NCI-H82 treated with DMSO at 0.1 percent for 48 hours (cell line): ENCODE measurements around the gene CAPZA1.
"Not testable (repeated sequence)": the region's sequence is repeated elsewhere in the genome, so short reads cannot be mapped to it uniquely, and the experiment has no call there.

Experiments
- DNase-seq: peaks from one replicate; lab custom pipeline; 2025; ENCODE audit not compliant: unreplicated experiment; lab: John Stamatoyannopoulos, UW

CAPZA1 gene

GRCh38 chr1:112619518-112620376, at the start of gene CAPZA1:
CAPZA1 (plus strand) TSS chr1:112619832; CDS start chr1:112619845, 13 bp downstream.
- DNase-seq: peak; percentile 79

- DNase-seq: no peak
Observed at GRCh38 chr1:112575154-112575804, 44.4 kb upstream of the CAPZA1 start.

- no peak for DNase-seq
Observed at GRCh38 chr1:112576240-112576639, 43.4 kb upstream of the CAPZA1 start.

- no peak for DNase-seq
Observed at GRCh38 chr1:112579801-112580510, 39.7 kb upstream of the CAPZA1 start.

GRCh38 chr1:112581586-112582192, 37.9 kb upstream of the CAPZA1 start:
- DNase-seq: no peak

DNA sequence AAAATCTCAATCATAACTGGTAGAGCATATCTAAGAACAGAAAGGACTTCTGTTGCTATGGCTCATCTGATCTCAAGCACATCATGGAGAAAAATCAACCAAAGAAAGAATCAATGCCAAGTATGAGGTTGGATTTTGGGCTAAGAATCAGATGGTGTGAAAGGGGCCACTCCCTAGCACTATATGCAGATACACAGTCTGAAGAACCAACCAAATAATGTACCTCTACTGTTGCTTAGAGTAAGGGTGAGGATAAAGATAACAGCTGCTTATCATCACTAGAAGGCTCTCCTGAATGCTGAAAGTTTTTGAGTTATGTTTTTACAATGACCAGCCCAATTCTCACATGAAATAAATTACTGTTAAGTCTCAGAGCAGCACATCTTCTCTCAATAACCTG, 36.3 kb upstream of the CAPZA1 start:
- DNase-seq: no peak

DNA sequence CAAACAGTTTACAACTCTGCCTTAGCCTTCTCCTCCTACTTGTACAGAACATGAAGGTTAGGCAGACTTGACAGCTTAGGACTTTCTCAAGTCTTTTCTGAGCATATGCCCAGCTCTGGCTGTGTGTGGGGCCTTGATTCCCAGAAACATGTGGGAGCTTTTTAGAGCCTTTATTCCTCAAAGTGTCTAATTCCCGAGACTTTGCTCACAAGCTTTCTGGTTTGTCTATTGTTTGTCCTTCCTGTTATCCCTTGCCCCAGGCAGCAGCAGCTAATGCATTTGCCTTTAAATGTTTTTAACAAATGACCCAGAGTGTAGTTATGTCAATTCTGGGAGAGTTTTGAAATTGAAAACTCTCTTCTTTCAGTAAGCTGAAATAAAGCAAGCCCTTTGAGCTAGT, 29.9 kb upstream of the CAPZA1 start:
- no peak for DNase-seq

DNA sequence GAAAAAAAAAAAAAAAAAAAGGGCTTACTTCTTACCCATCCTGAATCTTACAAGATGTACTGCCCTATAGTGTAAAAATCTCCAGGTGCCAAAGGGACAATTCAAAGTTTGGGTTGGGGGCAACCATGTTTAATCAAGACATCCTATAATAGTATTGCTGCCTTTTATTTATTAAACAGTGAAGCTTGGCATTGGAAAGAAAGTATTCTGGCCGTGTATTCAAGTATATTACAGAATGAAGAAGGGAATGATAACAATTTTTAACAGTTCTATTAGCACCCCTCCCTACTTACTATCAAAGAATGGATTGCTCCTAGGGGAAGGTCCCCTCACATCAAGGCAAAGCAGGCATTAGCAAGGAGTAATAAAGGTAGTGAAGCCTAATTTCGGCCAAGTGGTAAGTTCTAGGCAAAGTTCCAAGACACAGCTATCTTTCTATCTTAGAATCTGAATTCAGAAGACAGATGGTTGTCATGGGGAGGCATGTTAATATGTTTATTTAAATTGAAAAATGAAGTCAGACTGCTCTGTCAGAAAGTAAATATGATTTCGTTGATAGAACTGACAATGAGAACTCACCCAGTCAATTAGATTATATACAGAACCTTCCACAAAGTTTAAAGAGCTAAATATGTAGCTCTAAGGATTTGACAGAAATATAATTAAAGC, 25.3 kb upstream of the CAPZA1 start:
- no peak for DNase-seq

DNA sequence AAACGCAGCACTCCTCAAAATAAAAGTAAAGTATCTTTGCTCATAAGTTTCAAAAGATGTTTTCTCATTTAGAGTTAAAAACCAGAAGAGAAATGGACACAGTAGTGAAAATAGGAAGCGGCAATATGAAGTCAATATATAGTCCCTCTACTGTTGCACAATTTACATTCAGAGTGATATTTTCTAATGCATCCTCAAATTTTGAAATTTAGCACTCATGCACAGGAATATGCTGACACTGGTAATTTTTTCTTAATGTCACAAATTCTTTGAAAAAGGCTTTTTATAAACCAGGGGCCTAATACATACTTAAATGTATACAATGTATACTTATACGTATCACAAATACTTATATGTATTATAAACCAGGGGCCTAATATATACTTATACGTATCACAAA, 20.2 kb upstream of the CAPZA1 start:
- no peak for DNase-seq

DNA sequence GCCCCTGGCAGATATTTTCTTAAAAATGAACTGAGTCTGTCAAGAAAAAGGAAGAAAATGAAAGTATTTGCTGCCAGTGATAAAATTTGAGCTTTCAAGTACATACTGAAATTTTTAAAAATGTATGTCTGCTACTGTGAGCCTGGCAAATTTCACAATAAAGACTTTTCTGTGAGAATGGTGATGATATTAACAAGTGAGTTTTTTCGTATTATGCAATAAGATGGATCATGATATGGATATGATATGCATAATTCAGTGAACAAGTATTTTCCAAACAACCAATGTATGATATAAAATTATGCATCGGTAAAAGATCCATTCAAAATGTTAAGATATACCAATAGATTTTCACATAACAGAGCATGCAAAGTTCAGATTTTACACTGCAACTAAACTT, 16.6 kb upstream of the CAPZA1 start:
- no peak for DNase-seq

GRCh38 chr1:112603541-112603940, 16.1 kb upstream of the CAPZA1 start:
- DNase-seq: no peak

DNA sequence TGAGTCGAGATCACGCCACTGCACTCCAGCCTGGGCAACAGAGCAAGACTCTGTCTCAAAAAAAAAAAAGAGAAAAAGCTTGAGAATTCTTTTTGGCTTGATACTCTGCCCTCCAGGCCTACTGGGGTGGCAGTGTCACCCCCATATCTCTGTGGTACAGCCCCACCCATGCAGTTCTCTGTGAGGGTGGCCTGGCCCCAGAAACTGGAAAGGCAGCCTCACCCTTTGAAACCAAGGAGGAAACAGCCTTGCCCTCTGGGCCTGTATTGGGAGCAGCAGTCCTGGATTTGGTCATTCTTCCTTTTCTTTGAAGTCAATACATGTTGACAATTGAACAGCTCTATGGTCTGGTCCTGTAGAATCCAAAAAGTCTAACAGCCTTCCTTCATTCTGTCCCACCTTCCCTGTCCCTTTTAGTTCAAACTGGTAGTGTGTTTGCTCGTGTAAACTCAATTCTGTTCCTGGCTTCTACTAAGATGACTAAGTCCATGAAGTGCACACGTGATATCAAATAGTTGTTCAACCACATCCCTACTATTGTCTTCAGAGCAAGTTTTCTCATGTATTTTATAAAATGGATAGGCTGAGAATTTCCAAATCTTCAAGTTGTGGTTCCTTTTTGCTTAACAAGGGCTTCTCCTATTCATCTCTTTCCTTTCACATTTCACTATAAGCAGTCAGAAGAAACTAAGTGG, 13.9 kb upstream of the CAPZA1 start:
- no peak for DNase-seq

DNA sequence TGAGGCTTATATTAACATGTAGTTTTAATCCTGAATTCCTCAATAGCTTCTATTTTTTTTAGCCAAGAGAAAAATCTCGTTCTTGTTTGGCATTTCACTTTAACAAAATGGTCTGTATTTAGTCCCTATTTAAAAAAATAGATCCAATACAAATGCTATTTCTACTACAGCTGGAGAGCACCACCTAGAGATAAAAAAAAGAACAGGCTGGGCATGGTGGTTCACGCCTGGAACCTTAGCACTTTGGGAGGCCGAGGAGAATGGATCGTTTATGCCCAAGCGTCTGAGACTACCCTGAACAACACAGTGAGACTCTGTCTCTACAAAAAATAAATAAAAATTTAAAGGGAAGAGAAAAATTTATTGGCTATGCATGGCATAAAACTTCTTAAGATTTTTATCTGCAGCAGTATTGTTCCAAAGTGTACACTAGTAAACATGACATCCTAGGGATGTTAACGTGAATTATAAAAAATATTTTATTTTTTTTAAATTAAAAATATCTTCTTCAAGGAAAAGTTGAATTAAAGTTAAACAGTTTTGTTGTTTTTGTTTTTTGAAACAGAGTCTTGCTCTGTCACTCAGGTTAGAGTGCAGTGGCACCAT, 5.1 kb upstream of the CAPZA1 start:
- no peak for DNase-seq

GRCh38 chr1:112618114-112618720, 1.4 kb upstream of the CAPZA1 start:
- DNase-seq: no peak

DNA sequence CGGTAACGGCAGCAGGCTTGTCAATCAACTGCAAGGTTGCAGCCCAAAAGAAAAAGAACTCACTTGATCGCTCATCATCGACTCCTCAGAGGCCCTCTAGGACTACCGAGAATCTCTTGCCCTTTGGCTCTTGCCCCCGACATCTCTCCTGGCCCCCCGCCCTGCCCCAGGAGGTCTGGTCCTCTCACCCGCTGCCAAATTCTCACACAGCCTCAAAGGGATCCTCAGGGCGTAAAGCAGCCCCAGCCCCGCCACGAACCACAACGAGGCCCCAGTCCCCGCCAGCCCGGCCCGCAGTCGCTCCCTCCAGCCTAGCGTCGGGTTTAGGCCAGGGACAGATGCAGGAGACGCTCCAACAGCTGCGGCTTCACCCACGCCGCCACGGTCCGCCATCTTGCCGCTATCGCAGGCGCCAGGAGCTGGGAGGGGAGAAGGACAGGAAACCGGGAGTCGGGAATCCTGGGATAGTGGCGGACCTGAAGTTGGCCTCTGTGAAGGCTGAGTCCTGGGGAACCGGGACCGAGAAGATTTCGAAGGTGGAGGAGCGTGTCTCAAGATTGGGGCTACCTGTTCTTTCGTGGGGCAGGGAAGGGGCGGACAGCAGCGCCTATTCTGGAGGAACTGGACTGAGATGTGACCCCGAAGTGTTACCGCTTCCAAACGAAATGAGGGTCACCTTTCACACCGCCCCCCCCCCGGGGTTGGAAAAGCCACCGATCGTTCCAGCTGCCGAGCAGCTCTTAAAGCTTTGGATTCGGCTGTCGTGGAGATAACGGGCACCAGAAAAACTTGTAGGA, 713 bp upstream of the CAPZA1 start, which contains the start of gene ST7L:
Gene ST7L (minus strand): TSS at position 421 of the 797 bp plus-strand sequence. CDS start 28 bp downstream, at position 393.
- DNase-seq: peak; percentile 25

DNA sequence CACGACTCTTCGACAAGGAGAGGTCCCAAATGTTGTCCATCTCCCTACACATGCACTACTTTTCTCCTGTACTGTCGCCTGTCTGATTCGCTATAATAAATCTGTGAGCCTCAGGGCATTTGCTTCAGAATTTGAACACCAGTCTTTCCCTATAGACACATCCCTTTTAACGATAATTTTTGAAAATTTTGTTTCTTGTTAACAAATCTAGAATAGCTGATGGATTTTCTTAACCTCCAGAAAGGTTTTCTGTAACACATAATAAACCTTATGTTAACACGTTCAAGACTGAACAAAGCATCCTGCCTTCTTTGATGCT, 704 bp downstream of the CAPZA1 start:
- no peak for DNase-seq

GRCh38 chr1:112624493-112624892, 4.9 kb downstream of the CAPZA1 start:
- DNase-seq: not testable (repeated sequence)

DNA sequence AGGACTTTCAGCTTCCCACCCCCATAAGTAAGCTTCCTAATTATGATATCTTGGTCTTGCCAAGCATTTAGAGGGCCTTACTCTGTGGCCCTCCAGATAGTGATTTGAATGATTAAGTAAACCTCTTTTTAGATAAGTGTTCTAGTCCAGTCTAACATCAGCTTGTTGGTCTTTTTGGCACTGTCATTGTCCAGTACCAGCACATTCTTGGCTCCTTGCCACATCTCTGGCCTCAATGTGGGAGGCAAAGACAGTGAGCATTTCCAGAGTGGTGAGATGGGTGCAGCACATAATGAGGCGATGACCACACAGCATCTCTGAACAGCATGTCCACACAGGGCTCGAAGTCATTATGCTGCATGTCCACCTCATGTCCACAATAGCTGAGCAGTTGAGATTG, 6.1 kb downstream of the CAPZA1 start:
- DNase-seq: no peak

GRCh38 chr1:112626193-112626592, 6.6 kb downstream of the CAPZA1 start:
- no peak for DNase-seq
